Bronchial epithelial cell (primary cell): ENCODE results near the gene MAGEA10. TPM values are rescaled to one million over a fixed set of nuclear protein-coding genes. Genes with fewer than 3 reads are reported as not detected.
"Not testable (repeated sequence)": the region's sequence is repeated elsewhere in the genome, so short reads cannot be mapped to it uniquely, and the experiment has no call there.

ENCODE experiments used
- DNase-seq: peaks from one replicate; pipeline ENCODE4 v3.0.0-alpha.2; 2010; ENCODE audit warnings: low read depth
- FAIRE-seq: peaks from 2 replicates; lab custom pipeline; 2011; peaks lifted over from hg19 to GRCh38; lab: Jason Lieb, UNC
- H3K27me3 ChIP-seq: 2 replicates; pipeline ENCODE4 v1.5.1; 2011; ENCODE audit warnings: low read length; ENCODE audit not compliant: control insufficient read depth, insufficient read depth
- H3K36me3 ChIP-seq: 2 replicates; pipeline ENCODE4 v1.5.1; 2011; ENCODE audit warnings: low read length; ENCODE audit not compliant: control insufficient read depth, insufficient read depth
- H3K4me3 ChIP-seq: 2 replicates; pipeline ENCODE4 v1.5.1; 2011; ENCODE audit warnings: mild to moderate bottlenecking, low read depth, low read length, control low read depth
- CTCF ChIP-seq: IDR thresholded peaks from 2 replicates; pipeline ENCODE4 v1.5.1; 2011; ENCODE audit warnings: mild to moderate bottlenecking, moderate library complexity, low read length, control low read depth, inconsistent platforms; ENCODE audit not compliant: insufficient read depth, severe bottlenecking
- total RNA-seq: library from RNA; depleted of rRNA; stranded (reverse); fragments of >200 nt; gene quantifications from 2 replicates; pipeline ENCODE4 v1.2.1, GENCODE V29; 2014

Gene MAGEA10
- total RNA-seq, 1 donor from 2014 or later = not detected

GRCh38 chrX:152149648-152150047 is 11.3 kb upstream of the MAGEA10 start:
- Histone ChIP-seq H3K27me3 (no peaks in the 10 kb centered on the region), H3K36me3 (no peaks in the 10 kb centered on the region), H3K4me3 (no peak overlapping the region)
- FAIRE-seq = no peak
- TF ChIP-seq CTCF = no peak
- no peak for DNase-seq

GRCh38 chrX:152139589-152139988 is 1.2 kb upstream of the MAGEA10 start:
- Histone ChIP-seq H3K36me3 (no peaks in the 10 kb centered on the region), H3K4me3 (no peak overlapping the region), H3K27me3 (no peaks in the 10 kb centered on the region)
- FAIRE-seq = no peak
- DNase-seq = no peak
- TF ChIP-seq CTCF = no peak

- H3K36me3 ChIP-seq = no peaks in the 10 kb centered on the region
- TF ChIP-seq CTCF = no peak
- no peak overlapping the region for H3K4me3 ChIP-seq
- no peaks in the 10 kb centered on the region for H3K27me3 ChIP-seq
- FAIRE-seq = no peak
- no peak for DNase-seq
These were observed 498 bp downstream of the MAGEA10 start for GRCh38 chrX:152137771-152138387.

GRCh38 chrX:152136312-152136711 is 2.1 kb downstream of the MAGEA10 start:
- TF ChIP-seq CTCF = no peak
- no peak overlapping the region for H3K4me3 ChIP-seq
- FAIRE-seq (no peak), DNase-seq (no peak)
- no peaks in the 10 kb centered on the region for H3K27me3 ChIP-seq
- H3K36me3 ChIP-seq = no peaks in the 10 kb centered on the region

GRCh38 chrX:152131525-152131924 is 6.9 kb downstream of the MAGEA10 start:
- Histone ChIP-seq H3K4me3 (no peak overlapping the region), H3K36me3 (no peaks in the 10 kb centered on the region), H3K27me3 (no peaks in the 10 kb centered on the region)
- no peak for DNase-seq
- FAIRE-seq = no peak
- TF ChIP-seq CTCF = no peak

- H3K27me3 ChIP-seq, H3K36me3 ChIP-seq, H3K4me3 ChIP-seq, FAIRE-seq: not testable (repeated sequence)
- DNase-seq = peak; percentile 3
These were observed 9.1 kb downstream of the MAGEA10 start for GRCh38 chrX:152129069-152129844.
